HL-60/S4 (cell line): ENCODE data around the gene IGFBPL1.

Source experiments
- in situ Hi-C: fragments of 300-500 bp; cut with MboI; formaldehyde crosslinking; loops from 2 replicates; pipeline ENCODE4 v1.14.3; 2022; ENCODE audit warnings: low sequenced_read_pairs

IGFBPL1 gene

DNA sequence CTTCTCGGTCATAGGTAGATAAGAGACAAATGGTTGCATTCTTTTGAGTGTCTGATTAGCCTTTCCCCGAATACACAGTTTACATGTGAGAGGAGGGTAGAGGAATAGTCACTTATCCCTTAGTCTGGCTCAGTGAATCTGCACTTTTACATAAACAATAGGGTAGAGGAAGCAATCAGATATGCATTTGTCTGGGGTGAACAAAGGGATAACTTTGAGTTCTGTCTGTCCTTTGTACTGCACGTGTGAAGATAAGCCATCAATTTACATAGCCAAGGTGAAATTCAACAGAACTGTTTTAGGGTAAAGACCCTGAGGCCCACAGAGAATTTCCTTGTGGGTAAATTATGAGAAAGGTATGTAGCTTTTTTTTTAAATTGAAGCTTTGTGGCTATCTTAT lies 10.1 kb upstream of the IGFBPL1 start:
- in situ Hi-C loops: loop anchor here (25.0 kb wide), 1 partner anchor 97 kb away; no protein-coding TSS in a partner anchor

DNA sequence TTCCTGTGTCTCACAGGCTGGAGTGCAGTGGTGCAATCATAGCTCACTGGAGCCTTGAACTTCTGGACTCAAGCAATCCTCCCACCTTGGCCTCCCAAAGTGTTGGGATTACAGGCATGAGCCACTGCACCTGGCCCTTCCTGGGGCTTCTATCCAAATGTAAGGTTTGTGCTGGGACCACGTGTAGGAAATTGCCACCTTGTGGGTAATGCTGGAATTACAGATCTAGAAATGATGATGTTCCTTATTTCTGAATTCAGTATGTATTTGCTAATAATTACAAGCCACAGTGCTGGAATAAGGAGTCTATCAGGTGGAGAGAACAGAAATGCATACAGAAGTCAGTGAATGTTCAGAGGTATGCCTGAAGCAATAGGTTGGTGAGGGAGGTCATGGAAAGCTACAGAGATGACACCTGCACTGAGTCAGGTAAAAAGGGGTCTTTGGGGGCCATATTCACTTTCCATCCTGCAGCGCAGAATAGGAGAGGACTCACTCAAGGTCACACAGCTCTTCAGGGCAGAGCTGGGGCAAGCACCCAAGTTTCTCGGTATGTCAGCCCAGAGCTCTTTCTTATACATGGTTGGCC lies 8.8 kb upstream of the IGFBPL1 start:
- in situ Hi-C loops: loop anchor here (25.0 kb wide), 1 partner anchor 96 kb away; no protein-coding TSS in a partner anchor

DNA sequence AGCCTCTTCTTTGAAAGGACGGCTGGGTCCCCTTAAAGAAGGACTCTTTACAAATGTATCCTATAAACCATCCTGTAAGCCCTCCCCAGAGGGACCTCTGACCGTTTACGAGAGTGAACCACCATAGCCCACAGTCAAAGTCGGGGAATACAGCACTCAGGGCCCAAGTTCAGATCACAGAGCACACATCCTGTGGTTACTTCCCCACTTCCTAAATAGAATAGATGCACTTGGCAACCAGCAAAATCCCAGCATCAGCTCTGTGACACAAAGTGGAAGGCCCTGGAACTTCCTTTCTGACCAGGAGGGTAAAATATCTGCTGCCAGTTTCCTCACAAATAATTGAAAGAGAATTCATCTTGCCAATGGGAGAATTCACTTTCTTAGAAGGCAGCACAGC lies 6.9 kb upstream of the IGFBPL1 start:
- in situ Hi-C loops: loop anchor here (25.0 kb wide), 1 partner anchor 94 kb away; no protein-coding TSS in a partner anchor

DNA sequence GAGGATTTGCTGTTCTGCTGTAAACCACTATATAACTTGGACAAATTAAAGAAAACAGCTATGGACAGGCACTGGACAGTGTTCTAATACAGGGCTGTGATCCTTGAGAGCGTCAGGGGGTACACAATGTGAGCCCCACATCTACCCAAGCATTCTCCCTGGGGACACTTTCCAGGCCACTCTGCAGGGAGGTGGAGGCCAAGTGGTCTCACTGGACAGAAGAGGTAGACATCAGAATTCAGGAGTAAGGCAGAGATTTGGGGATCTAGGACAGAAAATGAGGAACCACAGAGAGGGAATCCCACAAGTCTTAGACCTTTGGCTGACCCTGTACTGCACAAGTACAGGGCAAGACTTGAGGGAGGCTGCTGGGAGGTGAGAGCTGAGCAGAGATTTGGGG lies 3.8 kb upstream of the IGFBPL1 start:
- in situ Hi-C loops: loop anchor here (25.0 kb wide), 1 partner anchor 91 kb away; no protein-coding TSS in a partner anchor

GRCh38 chr9:38424918-38425317 lies 664 bp upstream of the IGFBPL1 start:
- in situ Hi-C loops: loop anchor here (25.0 kb wide), 2 partner anchors 88 to 262 kb away; no protein-coding TSS in a partner anchor

DNA sequence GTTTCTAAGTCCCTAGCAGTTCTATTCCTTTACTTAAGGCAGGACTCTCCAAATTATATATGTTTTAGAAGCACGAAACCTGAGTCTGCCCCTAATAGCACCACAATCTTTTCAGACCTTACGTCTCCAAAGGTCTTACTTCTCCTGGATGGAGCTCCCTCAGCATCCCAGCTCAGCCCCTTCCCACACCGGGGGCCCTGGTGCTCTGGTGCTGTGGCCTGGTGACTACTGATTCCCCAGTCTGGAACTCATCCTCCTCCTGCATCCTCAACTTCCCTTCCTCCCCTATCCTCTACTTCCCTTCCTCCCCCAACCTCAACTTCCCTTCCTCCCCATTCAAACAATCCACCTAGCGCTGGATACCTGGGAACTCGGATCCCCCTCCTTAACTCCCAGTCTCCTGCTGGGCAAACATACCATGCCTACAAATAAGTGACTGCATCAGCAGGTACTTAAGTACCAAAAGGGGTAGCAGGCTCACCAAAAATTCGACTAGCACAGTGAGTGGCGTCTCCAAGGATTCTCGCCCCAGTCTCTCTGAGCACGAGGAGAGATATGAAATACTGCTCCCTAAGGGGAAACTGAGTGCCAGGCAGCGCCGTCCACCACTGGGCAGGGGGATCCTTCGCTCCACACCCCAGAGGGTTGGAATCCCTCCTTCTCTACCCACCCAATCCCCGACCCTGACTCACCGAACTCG lies 831 bp downstream of the IGFBPL1 start:
- in situ Hi-C loops: loop anchor here (25.0 kb wide), 1 partner anchor 264 kb away; no protein-coding TSS in a partner anchor

DNA sequence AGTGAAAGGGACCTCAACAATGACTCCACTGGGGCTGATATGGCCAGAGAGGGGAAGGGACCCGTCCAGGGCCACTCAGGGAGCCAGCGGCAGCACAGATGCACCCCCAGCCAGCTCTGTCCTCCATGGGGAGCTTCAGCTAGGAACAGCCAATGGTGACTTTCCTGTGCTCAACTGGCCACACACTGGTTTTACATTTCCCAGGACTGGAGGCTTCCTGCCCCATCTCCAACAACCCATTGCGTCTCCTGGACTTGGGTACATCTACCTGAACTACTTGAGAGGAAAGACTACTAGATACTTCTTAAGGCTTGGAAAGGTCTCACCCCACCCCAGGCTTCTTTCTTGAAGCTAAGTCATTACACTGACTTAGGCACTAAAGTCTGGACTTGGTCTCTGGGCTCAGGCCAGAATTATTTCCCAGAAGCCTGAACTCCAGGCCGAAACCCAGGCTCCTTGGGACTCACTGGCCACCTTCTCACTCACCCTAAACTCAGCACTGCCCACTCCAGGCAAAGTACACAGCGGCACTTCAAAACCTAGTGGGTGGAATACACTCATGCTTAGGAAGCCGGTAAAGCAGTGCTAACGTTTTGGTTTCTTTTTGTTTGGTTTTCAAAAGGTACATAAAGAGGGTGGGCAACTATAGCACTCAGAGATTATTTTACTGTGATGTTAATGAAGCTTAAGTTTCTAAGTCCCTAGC lies 1.5 kb downstream of the IGFBPL1 start:
- in situ Hi-C loops: loop anchor here (25.0 kb wide), 1 partner anchor 265 kb away; no protein-coding TSS in a partner anchor

DNA sequence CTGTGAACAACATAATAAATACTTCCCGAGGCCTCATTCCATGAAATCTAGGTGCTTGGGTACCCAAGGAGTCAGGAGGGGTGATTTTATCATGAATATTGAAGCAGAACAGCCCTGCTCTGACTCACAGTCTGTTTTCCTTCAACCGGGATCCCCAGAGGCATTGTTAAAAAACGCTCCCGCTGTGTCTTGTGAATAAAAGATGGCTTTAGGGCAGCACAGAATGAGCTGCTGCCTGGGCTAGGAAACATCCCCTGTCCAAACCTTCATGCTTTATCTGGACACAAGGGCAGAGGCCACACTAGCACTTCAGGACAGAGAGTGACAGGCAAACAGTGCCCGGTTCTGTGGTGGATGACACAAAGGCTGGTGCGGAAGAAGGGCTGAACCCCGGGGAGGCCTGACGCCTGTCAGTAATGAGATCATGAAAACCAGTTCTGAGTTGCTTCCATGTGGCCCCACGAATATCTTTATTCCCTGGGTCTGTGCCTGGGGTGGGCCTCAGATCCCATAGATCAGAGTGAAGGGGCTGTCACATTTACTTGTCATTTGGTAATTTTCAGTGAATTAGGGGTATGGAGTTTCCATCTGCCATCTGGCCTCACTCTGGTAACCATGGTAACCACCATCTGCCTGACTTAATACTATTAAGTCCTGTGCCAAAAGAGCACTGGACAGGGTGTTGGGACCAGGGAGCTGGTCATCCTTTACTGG lies 2.6 kb downstream of the IGFBPL1 start:
- in situ Hi-C loops: loop anchor here (25.0 kb wide), 1 partner anchor 266 kb away; no protein-coding TSS in a partner anchor

- in situ Hi-C loops: loop anchor here (25.0 kb wide), 1 partner anchor 268 kb away; no protein-coding TSS in a partner anchor
Observed at GRCh38 chr9:38419181-38419580, 5.1 kb downstream of the IGFBPL1 start.

DNA sequence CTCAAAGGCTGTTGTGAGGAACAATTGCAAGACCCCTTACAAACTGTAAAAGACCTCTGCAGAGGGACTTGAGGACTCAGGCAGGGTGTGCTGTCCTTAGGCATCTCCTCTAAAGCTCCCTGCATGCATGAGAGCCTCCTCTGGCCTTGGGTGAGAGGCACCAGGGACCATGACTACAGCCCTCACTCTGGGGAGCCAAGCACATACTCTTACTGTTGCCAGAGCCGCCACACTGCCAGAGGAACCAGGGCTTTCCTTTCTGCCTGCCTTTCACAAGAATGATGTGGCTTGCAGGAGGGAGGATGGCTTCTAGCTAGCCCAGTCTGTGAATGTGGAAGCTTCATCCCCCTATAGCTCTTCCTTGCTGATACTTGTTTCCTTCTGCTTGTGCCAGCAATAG lies 5.9 kb downstream of the IGFBPL1 start:
- in situ Hi-C loops: loop anchor here (25.0 kb wide), 1 partner anchor 269 kb away; no protein-coding TSS in a partner anchor

- in situ Hi-C loops: loop anchor here (25.0 kb wide), 1 partner anchor 270 kb away; no protein-coding TSS in a partner anchor
Observed at GRCh38 chr9:38417003-38417945, 7.0 kb downstream of the IGFBPL1 start.

DNA sequence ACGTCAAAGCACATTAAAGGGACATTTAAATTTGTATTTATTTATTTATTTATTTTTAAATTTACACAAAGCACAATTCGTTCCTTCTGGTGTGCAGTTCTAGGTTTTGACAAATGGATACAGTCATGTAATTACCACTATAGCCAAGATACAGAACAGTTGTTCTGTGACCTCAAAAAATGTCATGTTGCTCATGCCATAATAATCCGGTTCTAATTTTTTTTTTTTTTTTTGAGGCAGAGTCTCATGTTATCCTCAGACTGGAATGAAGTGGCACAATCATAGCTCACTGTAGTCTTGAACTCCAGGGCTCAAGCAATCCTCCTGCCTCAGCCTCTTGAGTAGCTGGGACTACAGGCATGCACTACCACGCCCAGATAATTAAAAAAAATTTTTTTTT lies 7.8 kb downstream of the IGFBPL1 start:
- in situ Hi-C loops: loop anchor here (25.0 kb wide), 1 partner anchor 271 kb away; no protein-coding TSS in a partner anchor

DNA sequence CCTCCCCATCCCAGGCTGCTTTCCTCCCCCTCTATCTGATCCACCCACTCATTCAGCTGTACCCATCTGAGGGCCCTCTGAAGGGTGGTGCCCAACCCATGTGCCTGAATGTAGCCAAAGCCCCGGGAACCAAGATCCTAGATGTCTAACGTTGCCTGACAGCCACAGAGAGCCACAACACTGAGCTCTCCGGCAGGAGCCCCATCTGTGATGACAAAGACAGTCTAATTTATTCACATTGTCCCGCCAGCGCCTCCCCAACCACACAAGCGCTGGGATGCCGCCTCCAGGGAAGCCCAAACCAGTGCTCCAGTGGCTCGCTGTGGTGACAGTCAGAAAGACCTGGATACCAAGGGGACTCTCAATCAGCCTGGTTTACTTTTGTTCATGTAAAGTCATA lies 8.4 kb downstream of the IGFBPL1 start:
- in situ Hi-C loops: loop anchor here (25.0 kb wide), 1 partner anchor 271 kb away; no protein-coding TSS in a partner anchor

- in situ Hi-C loops: loop anchor here (25.0 kb wide), 1 partner anchor 273 kb away; no protein-coding TSS in a partner anchor
Observed at GRCh38 chr9:38414040-38414723, 10.1 kb downstream of the IGFBPL1 start.

- in situ Hi-C loops: loop anchor here (25.0 kb wide), 1 partner anchor 274 kb away; no protein-coding TSS in a partner anchor
Observed at GRCh38 chr9:38413283-38413682, 11.0 kb downstream of the IGFBPL1 start.

- in situ Hi-C loops: loop anchor here (25.0 kb wide), 1 partner anchor 275 kb away; no protein-coding TSS in a partner anchor
Observed at GRCh38 chr9:38412751-38413150, 11.5 kb downstream of the IGFBPL1 start.

GRCh38 chr9:38408719-38409118 lies 15.5 kb downstream of the IGFBPL1 start:
- in situ Hi-C loops: loop anchor here (25.0 kb wide), 1 partner anchor 279 kb away; no protein-coding TSS in a partner anchor

DNA sequence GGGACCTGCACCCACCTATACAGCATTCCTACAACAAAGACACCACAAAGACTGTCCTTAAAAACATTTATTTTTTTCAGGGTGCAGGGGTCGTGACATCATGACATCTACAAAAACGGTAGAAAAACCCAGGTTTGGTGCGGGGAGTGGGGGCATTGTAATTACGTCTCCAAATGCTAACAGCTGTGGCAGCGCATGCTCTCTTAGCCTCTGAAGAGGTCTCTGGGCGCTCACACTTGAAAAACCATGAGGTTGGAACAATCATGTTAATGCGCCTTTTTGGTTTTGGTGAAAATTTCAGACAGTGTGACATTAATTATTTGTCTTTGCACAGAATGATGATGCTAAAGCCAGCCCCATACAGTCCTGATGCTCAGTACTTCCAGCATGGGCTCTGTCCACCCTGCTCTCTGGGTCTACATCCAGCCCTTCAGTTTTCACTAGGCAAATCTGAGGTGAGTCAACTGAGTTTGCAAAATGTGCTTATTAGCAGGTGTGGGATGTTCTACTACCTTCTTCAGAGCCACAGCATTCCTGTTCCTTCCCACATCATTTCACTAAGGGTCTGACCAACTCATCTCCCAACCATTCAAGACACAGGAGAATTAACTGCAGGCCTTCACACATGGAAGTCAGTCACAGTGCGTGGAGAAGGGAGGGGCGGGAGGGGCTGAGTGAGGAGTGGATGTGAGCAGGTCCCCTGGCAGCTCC lies 17.6 kb downstream of the IGFBPL1 start:
- in situ Hi-C loops: loop anchor here (25.0 kb wide), 1 partner anchor 281 kb away; no protein-coding TSS in a partner anchor
